Measurements from ENCODE around the gene MFN1. TPM values are rescaled to one million over a fixed set of nuclear protein-coding genes. Genes with fewer than 3 reads are reported as not detected.

The MFN1 gene
- 10 to 100 TPM; 43.3 to 45.7 (median 44.6) TPM for total RNA-seq

GRCh38 chr3:179347345-179348194 is at the start of gene MFN1:
Gene MFN1 (plus strand): TSS chr3:179347709. CDS start chr3:179348852, 1,143 bp downstream.
- intact Hi-C loops (cut with DNase I): no loop called here
- WGBS, 2 donors: 1 to 2% methylated on average over 40 to 43 of the region's 63 CpGs

GRCh38 chr3:179297971-179298725 is 49.4 kb upstream of the MFN1 start:
- H3K4me3 ChIP-seq (replicated peaks in 1 of 3): no peak overlapping the region
- H3K27me3 ChIP-seq: no peaks in the 10 kb centered on the region
- no peaks in the 10 kb centered on the region for H3K4me1 ChIP-seq
- no peaks in the 10 kb centered on the region for H3K9me3 ChIP-seq
- 69 to 81% methylated on average over 5 of the region's 5 CpGs for WGBS, 2 donors
- DNase-seq: no peak
- TF ChIP-seq CTCF (IDR thresholded peaks at IDR 0.05): no peak
- no peak for TF ChIP-seq POLR2A (IDR thresholded peaks at IDR 0.05)
- H3K27ac ChIP-seq: no peak overlapping the region
- intact Hi-C loops (cut with DNase I): no loop called here
- H3K36me3 ChIP-seq: no peaks in the 10 kb centered on the region

More at GRCh38 chr3:179347345-179348194, at the start of gene MFN1:
- H3K27ac ChIP-seq: peak within 1 kb of the TSS; percentile 69 to 84 (median 84)
- no peaks in the 10 kb centered on the region for H3K27me3 ChIP-seq
- H3K4me3 ChIP-seq (replicated peaks in 1 of 3): peak within 1 kb of the TSS; percentile 72 to 87 (median 79)
- DNase-seq: peak; percentile 97
- H3K36me3 ChIP-seq: peaks cover 5 to 9% of the 10 kb centered on the region in 2 donors
- H3K9me3 ChIP-seq: no peaks in the 10 kb centered on the region
- H3K4me1 ChIP-seq: peaks cover 4 to 9% of the 10 kb centered on the region in 2 donors
- TF ChIP-seq CTCF (IDR thresholded peaks at IDR 0.05) (no peak), POLR2A (IDR thresholded peaks at IDR 0.05) (peak; percentile 39 to 93)

- Histone ChIP-seq H3K4me1 (no peaks in the 10 kb centered on the region), H3K4me3 (replicated peaks in 1 of 3) (no peak overlapping the region), H3K36me3 (no peaks in the 10 kb centered on the region), H3K27ac (no peak overlapping the region), H3K9me3 (no peaks in the 10 kb centered on the region), H3K27me3 (no peaks in the 10 kb centered on the region)
- DNase-seq: no peak
- 84 to 92% methylated on average over 2 of the region's 2 CpGs for WGBS, 2 donors
- TF ChIP-seq POLR2A (IDR thresholded peaks at IDR 0.05) (no peak), CTCF (IDR thresholded peaks at IDR 0.05) (no peak)
- intact Hi-C loops (cut with DNase I): no loop called here
Measured at GRCh38 chr3:179299316-179299715, 48.2 kb upstream of the MFN1 start.

GRCh38 chr3:179299999-179300613 is 47.4 kb upstream of the MFN1 start:
- intact Hi-C loops (cut with DNase I): no loop called here
- Histone ChIP-seq H3K4me3 (replicated peaks in 1 of 3) (no peak overlapping the region), H3K27me3 (no peaks in the 10 kb centered on the region), H3K4me1 (no peaks in the 10 kb centered on the region), H3K9me3 (no peaks in the 10 kb centered on the region), H3K36me3 (no peaks in the 10 kb centered on the region), H3K27ac (no peak overlapping the region)
- TF ChIP-seq CTCF (IDR thresholded peaks at IDR 0.05) (no peak), POLR2A (IDR thresholded peaks at IDR 0.05) (no peak)
- no peak for DNase-seq
- 89 to 90% methylated on average over 5 of the region's 5 CpGs for WGBS, 2 donors
